Liver (tissue), 3 donors: Measurements from ENCODE around the gene HYCC2.

Source experiments
- FOXA1 ChIP-seq: IDR thresholded peaks from 2 replicates; pipeline ENCODE4 v1.6.1; 2016; ENCODE audit warnings: antibody characterized with exemption
- JUND ChIP-seq, 2 donors: IDR thresholded peaks; 2 replicates each; pipeline ENCODE4 v1.6.1; 2016; ENCODE audit warnings: antibody characterized with exemption in 2 of 2
- TF ChIP-seq, protein P1 (sequence below): IDR thresholded peaks from 2 replicates; pipeline ENCODE4 v1.6.1; 2016; ENCODE audit warnings: antibody characterized with exemption, mild to moderate bottlenecking
- TF ChIP-seq, protein P2 (sequence below): fragments of 150-350 bp; IDR thresholded peaks from 2 replicates; pipeline ENCODE4 v1.5.1; 2017; ENCODE audit warnings: improper control_type of control experiment, low read depth, low read length; ENCODE audit not compliant: missing input control
- TF ChIP-seq, protein P3 (sequence below): IDR thresholded peaks from 2 replicates; pipeline ENCODE4 v1.6.1; 2016; ENCODE audit warnings: antibody characterized with exemption
- donor health status: healthy.
- donor health status: healthy.

DNA sequence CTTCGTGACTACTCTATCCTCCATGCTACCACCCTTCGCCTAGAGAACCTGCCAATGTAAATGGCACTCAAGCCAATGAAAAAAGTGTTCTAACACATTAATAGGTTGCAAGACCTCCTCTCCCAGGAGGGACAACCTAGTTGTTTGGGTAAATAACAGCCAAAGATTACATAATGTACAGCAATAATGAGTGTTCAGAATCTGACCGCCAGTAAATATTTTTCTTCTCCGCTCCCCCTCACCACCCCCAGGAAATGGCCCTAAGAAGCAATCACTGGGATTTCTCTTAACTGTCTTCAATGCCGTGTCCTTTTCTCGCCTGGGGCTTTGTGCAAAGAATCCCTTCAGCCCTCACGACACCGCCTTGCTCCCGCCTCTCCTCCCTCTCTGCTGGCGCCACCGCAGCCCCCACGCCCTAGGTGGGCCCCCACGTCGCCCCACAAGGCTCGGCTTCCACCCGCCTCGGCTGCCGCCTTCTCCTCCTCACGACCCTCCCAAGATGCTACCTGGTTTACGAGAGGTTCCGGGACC lies 458 bp downstream of the HYCC2 start:
- no peak for TF ChIP-seq FOXA1
- TF ChIP-seq, protein P1, sequence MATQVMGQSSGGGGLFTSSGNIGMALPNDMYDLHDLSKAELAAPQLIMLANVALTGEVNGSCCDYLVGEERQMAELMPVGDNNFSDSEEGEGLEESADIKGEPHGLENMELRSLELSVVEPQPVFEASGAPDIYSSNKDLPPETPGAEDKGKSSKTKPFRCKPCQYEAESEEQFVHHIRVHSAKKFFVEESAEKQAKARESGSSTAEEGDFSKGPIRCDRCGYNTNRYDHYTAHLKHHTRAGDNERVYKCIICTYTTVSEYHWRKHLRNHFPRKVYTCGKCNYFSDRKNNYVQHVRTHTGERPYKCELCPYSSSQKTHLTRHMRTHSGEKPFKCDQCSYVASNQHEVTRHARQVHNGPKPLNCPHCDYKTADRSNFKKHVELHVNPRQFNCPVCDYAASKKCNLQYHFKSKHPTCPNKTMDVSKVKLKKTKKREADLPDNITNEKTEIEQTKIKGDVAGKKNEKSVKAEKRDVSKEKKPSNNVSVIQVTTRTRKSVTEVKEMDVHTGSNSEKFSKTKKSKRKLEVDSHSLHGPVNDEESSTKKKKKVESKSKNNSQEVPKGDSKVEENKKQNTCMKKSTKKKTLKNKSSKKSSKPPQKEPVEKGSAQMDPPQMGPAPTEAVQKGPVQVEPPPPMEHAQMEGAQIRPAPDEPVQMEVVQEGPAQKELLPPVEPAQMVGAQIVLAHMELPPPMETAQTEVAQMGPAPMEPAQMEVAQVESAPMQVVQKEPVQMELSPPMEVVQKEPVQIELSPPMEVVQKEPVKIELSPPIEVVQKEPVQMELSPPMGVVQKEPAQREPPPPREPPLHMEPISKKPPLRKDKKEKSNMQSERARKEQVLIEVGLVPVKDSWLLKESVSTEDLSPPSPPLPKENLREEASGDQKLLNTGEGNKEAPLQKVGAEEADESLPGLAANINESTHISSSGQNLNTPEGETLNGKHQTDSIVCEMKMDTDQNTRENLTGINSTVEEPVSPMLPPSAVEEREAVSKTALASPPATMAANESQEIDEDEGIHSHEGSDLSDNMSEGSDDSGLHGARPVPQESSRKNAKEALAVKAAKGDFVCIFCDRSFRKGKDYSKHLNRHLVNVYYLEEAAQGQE, result no peak
- TF ChIP-seq, protein P2, sequence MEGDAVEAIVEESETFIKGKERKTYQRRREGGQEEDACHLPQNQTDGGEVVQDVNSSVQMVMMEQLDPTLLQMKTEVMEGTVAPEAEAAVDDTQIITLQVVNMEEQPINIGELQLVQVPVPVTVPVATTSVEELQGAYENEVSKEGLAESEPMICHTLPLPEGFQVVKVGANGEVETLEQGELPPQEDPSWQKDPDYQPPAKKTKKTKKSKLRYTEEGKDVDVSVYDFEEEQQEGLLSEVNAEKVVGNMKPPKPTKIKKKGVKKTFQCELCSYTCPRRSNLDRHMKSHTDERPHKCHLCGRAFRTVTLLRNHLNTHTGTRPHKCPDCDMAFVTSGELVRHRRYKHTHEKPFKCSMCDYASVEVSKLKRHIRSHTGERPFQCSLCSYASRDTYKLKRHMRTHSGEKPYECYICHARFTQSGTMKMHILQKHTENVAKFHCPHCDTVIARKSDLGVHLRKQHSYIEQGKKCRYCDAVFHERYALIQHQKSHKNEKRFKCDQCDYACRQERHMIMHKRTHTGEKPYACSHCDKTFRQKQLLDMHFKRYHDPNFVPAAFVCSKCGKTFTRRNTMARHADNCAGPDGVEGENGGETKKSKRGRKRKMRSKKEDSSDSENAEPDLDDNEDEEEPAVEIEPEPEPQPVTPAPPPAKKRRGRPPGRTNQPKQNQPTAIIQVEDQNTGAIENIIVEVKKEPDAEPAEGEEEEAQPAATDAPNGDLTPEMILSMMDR, result no peak
- TF ChIP-seq JUND (IDR thresholded peaks at IDR 0.05), result no peak
- TF ChIP-seq, protein P3, sequence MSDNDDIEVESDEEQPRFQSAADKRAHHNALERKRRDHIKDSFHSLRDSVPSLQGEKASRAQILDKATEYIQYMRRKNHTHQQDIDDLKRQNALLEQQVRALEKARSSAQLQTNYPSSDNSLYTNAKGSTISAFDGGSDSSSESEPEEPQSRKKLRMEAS, result no peak
